ENCODE data around the gene YES1. TPM values are rescaled to one million over a fixed set of nuclear protein-coding genes. Genes with fewer than 3 reads are reported as not detected.
"Not testable (repeated sequence)": the region's sequence is repeated elsewhere in the genome, so short reads cannot be mapped to it uniquely, and the experiment has no call there.

YES1 gene
- polyA plus RNA-seq, 1 donor from 2014 or later = 0.18 TPM

DNA sequence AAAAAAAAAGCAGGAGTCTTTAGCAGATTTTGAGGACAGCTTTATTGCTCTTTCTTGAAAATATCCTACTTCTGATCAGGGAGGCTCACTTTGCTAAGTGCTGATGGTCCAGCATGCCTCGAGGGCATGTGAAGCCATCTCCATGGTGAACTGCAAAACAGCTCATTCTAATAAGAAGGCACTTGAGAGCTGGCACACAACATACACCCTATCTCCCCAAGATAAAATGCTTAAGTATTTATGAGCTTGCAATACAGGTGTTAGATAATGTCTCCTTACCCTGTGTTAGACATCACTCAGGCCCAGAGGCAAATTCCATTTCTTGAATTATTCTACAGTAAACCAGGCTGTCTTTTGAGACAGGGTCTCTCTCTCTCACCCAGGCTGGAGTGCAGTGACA lies 102.3 kb downstream of the YES1 start:
- Mint-ChIP-seq H3K36me3 (no peaks in the 10 kb centered on the region), H3K4me1 (peaks cover 14 to 17% (median 15%) of the 10 kb centered on the region in 3 donors), H3K27ac (no peak overlapping the region), H3K27me3 (peaks cover 2% of the 10 kb centered on the region), H3K9me3 (no peaks in the 10 kb centered on the region), H3K4me3 (peak overlapping the region in 3 of 4 donors; percentile 1 to 79 (median 28))

DNA sequence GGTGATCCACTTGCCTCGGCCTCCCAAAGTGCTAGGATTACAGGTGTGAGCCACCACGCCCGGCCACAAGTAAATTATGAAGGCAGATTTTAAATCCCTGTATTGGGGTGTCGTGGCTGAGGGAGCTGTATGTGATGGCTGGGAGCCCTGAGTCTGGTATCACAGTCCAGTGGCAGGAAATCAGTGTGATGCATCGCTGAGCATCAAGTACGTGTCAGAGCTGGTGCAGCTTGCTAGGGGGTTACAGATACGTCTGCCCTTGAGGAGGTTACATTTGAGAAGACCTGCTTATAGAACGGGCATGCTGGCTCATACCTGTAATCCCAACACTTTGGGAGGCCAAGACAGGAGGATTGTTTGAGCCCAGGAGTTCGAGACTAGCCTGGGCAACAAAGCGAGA lies 103.9 kb downstream of the YES1 start:
- H3K4me1 Mint-ChIP-seq = peaks cover 14 to 17% (median 15%) of the 10 kb centered on the region in 3 donors
- no peak overlapping the region for H3K27ac Mint-ChIP-seq

DNA sequence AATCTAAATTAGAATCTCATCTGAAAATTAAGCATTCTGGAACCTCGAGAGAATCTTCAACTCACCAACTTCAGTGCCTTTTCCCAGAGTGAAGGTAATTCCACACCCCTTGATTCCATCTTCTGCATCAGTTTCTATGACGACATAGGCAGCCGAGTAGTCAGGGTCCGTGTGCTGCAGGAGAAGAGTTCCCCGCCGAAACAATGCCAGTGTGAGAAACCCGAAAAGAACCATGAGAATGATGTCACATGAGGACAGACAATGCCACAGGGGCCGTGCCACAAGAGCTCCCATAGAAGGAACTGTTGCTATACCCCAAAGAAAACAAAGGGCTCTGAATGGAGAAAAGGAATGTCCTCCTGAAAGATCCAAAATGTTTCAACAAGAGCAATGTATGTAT lies 105.6 kb downstream of the YES1 start:
- Mint-ChIP-seq H3K4me1 (peaks cover 11 to 15% (median 12%) of the 10 kb centered on the region in 3 donors), H3K4me3 (peak overlapping the region in 1 of 4 donors; percentile 59), H3K36me3 (peaks cover 4% of the 10 kb centered on the region), H3K9me3 (no peaks in the 10 kb centered on the region), H3K27ac (peak overlapping the region in 1 of 3 donors; percentile 45), H3K27me3 (no peaks in the 10 kb centered on the region)

More for the DNA sequence above, 103.9 kb downstream of the YES1 start:
- Mint-ChIP-seq H3K4me3 (peak overlapping the region in 1 of 4 donors; percentile 39), H3K9me3 (no peaks in the 10 kb centered on the region), H3K36me3 (no peaks in the 10 kb centered on the region), H3K27me3 (peaks cover 2% of the 10 kb centered on the region)

DNA sequence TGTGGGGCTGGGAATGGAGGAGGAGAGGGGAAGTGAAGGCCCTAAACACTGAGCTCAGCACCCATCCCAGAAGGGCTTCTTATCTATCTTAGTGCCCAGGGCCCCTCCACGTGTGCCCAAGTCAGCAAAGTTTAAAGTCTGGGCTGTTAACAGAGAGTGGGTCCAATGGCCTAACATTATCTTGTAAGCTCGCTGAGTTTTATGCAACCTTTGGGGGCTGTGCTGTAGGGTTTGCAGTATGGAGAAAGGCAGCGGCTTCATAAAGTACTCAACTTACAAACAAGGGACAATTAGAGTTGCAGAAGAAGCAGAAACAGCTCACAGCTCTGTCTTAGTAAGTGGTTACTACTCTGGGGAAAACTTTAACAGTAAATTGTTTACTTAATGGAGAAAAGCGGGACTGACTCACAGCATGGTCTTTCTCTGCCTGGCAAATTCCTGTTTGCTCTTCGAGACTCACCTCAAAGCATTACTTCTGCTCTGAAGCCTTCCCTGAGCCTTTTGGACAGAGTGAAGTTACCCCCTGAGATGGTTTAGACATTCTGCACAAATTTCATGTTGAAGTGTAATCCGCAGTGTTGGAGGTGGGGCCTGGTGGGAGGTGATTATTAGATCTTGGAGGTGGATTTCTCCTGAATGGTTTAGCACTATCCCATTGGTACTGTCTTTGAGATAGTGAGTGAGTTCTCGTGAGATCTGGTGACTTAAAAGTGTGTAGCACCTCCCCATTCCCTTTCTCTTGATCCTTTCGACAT lies 108.7 kb downstream of the YES1 start:
- H3K27ac Mint-ChIP-seq = peak overlapping the region in 2 of 3 donors; percentile 23 to 35
- no peaks in the 10 kb centered on the region for H3K9me3 Mint-ChIP-seq
- H3K4me1 Mint-ChIP-seq = peaks cover 2 to 5% (median 4%) of the 10 kb centered on the region in 3 donors
- H3K36me3 Mint-ChIP-seq = peaks cover 5% of the 10 kb centered on the region
- no peak overlapping the region for H3K4me3 Mint-ChIP-seq
- no peaks in the 10 kb centered on the region for H3K27me3 Mint-ChIP-seq

DNA sequence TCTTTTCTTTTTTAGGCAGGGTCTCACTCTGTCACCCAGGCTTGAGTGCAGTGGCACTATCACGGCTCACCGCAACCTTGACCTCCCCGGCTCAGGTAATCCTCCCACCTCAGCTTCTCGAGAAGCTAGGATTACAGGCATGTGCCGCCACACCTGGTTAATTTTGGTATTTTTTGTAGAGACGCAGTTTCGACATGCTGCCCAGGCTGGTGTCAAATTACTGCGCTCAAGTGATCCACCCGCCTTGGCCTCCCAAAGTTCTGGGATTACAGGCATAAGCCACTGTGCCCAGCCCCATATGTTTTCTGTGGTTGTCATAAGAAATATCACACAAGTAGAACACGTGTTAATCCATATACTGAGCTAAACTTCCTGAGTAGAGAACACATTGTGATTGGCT lies 114.2 kb downstream of the YES1 start:
- H3K9me3 Mint-ChIP-seq = no peaks in the 10 kb centered on the region
- H3K36me3 Mint-ChIP-seq = peaks cover 3% of the 10 kb centered on the region
- H3K4me3 Mint-ChIP-seq = no peak overlapping the region
- no peaks in the 10 kb centered on the region for H3K27me3 Mint-ChIP-seq
- no peak overlapping the region for H3K27ac Mint-ChIP-seq
- H3K4me1 Mint-ChIP-seq = peaks cover 0 to 1% (median 0%) of the 10 kb centered on the region in 3 donors

DNA sequence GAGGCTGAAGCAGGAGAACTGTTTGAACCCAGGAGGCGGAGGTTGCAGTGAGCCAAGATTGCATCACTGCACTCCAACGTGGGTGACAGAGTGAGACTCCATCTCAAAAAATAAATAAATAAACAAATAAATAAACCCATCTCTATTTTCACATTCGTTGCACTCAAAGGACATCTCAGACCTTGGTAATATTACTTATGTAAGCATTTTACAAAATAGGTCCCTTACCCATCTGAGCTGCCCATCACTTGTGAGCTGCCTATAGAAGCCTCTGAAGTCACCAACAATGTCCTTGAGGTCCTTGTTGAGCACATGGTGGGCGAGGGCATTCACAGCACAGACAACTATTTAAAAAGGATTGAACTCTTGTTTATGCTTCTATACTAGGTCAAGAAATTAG lies 115.0 kb downstream of the YES1 start:
- Mint-ChIP-seq H3K36me3 (peaks cover 3% of the 10 kb centered on the region), H3K27ac (no peak overlapping the region), H3K27me3 (no peaks in the 10 kb centered on the region), H3K4me1 (no peaks in the 10 kb centered on the region), H3K9me3 (no peaks in the 10 kb centered on the region), H3K4me3 (no peak overlapping the region)

DNA sequence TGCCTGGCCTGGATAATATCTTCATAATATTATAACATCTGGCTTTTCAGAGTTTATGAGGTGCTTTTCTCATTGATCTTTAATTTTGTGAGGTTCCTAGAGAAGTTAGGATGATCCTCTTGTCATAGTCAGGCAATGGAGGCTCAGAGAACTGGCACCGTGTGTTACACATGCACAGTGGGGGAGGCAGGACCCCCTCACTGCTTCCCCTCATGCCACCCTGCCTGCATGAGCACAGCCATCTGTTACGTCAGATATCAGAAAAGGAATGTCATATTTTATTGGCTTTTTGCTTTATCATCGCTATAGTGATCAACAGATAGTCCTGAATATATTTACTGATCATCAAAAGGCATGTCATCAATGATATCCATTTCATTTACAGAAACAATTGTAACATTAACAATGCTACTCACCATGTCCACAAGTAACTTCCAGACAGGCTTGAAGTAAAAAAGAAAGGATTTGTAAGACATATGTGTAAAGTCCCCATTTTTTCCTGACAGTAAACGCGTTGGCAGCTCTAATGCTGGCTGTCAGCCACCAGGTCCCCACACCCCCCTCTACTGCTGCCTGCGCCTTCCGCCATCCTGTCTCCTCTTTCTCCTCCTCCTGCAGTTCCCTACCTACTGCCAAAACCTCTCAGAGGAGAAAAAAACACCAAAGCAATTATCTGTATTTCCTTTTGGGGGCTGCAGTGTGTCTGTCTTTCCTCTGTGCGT lies 118.4 kb downstream of the YES1 start:
- H3K4me3 Mint-ChIP-seq = no peak overlapping the region
- peaks cover 1% of the 10 kb centered on the region for H3K36me3 Mint-ChIP-seq
- H3K9me3 Mint-ChIP-seq = no peaks in the 10 kb centered on the region
- no peak overlapping the region for H3K27ac Mint-ChIP-seq
- no peaks in the 10 kb centered on the region for H3K27me3 Mint-ChIP-seq
- H3K4me1 Mint-ChIP-seq = no peaks in the 10 kb centered on the region

DNA sequence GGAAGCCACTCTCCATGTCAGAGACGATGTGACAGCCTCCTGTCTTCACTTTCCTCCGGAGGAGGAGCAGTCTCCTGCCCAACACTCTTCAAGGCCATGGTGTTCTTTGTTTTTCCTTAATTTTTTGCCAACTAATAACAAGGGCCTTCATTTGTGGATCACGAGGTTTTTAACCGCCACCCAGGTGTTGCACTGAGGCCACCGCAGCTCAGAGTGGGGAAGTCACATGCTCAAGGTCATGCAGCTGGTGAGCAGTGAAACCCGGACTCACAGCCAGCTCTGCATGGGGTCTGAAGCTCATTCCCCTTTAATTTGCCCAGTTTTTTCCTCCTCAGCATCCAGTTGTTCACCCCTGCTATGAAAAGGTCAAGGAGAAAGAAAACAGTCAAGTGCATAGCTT lies 119.2 kb downstream of the YES1 start:
- no peaks in the 10 kb centered on the region for H3K4me1 Mint-ChIP-seq
- H3K36me3 Mint-ChIP-seq = peaks cover 1% of the 10 kb centered on the region
- no peaks in the 10 kb centered on the region for H3K9me3 Mint-ChIP-seq
- peak overlapping the region in 1 of 3 donors; percentile 47 for H3K27ac Mint-ChIP-seq
- no peaks in the 10 kb centered on the region for H3K27me3 Mint-ChIP-seq
- H3K4me3 Mint-ChIP-seq = no peak overlapping the region

DNA sequence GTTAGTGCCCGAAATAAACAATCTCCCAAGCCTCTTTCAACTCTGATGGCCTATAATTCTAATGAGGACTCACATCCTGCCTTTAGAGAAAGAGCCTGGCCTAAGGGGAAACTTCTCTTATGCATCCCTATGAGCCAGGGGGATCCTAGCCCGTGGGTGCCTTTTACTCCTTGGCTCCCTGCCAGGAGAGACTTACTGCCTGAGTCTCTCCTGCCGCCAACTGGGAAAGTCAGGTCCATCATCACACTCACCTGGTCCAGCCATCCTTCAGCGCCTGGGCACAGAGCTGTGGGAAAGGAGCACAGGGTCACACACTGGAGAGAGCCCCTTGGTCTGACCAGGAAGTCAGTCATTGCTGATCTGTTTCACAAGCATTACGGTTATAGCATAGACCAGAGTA lies 123.7 kb downstream of the YES1 start:
- Mint-ChIP-seq H3K4me3 (no peak overlapping the region), H3K36me3 (peaks cover 4% of the 10 kb centered on the region), H3K27me3 (no peaks in the 10 kb centered on the region), H3K4me1 (no peaks in the 10 kb centered on the region), H3K27ac (no peak overlapping the region), H3K9me3 (no peaks in the 10 kb centered on the region)

DNA sequence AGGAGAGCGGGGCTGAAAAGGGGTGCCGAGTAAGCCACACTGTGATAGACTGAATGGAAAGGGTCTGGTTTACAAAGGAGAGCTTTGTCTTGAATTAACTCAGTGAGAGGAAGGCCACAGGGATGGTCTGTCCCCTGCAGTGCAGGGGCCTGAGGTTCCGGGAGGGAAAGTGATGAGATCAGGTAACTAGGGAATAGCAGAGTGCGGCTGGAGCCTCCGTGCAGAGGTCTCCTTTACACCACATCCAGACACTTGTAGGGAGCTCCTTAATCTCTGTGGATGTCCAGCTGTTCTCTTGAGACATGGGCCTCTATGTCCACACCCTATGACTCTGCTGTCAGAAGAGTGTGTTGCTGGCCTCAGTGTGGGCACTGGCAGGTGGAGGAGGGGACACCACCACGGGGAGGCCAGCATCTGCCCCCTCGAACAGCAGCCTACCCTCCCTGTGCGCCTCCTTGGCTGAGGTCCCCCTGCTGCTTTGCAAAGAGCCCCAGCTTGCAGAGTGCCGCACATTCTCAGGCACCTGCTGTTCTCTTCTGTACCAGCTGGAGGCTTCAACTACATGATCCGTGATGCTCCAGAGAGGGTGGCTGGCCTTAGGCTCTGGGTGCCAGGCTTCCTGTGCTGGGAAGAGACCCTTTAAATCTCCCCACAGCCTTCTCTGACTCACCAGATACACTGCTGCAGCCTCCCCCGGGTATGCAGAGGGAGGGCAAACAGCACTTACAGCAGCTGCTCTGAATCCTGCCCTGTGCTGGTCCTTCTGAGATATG lies 125.5 kb downstream of the YES1 start:
- H3K27ac Mint-ChIP-seq = peak overlapping the region in 1 of 3 donors; percentile 82
- no peaks in the 10 kb centered on the region for H3K9me3 Mint-ChIP-seq
- H3K27me3 Mint-ChIP-seq = no peaks in the 10 kb centered on the region
- no peaks in the 10 kb centered on the region for H3K4me1 Mint-ChIP-seq
- no peak overlapping the region for H3K4me3 Mint-ChIP-seq
- peaks cover 6% of the 10 kb centered on the region for H3K36me3 Mint-ChIP-seq

DNA sequence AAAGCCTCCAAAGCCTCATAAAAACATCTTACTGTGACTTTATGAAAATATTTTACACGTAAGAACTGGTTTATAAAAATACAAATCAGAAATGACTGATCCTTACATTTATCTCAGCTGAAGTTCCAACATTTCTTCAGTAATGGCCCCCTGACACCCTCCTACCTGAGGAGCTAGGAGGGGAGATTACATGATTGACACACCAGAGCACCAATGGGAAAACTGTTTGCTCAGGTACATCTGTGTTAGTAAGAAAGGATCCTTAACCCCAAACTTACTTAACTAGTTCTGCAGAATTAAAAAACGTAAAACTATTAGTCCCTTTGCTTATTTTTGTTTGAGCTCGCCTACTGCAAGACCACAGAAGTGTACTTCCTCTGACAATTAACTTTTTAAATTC lies 126.6 kb downstream of the YES1 start:
- H3K27ac Mint-ChIP-seq = peak overlapping the region in 1 of 3 donors; percentile 23
- no peaks in the 10 kb centered on the region for H3K9me3 Mint-ChIP-seq
- H3K36me3 Mint-ChIP-seq = peaks cover 6% of the 10 kb centered on the region
- H3K4me3 Mint-ChIP-seq = no peak overlapping the region
- H3K27me3 Mint-ChIP-seq = no peaks in the 10 kb centered on the region
- H3K4me1 Mint-ChIP-seq = no peaks in the 10 kb centered on the region

DNA sequence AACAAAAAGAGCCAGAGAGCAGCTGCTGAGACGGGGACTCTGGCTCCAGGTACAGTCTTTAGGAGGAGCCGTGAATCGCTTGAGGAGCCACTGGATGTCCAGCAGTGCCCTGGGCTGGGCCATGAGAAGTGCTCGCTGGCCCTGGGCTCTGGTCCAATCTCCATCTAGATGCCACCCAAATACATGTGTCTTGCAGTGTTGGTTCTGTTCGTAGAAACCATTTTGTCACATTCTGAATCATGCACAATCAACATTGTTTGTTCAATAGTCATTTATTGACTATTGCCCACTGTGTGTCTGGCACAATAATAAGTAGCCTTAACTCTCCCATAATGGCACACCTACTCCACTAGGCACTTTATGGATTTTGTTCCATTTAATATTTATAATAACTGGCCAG lies 128.5 kb downstream of the YES1 start:
- Mint-ChIP-seq H3K4me1 (no peaks in the 10 kb centered on the region), H3K27ac (no peak overlapping the region)

DNA sequence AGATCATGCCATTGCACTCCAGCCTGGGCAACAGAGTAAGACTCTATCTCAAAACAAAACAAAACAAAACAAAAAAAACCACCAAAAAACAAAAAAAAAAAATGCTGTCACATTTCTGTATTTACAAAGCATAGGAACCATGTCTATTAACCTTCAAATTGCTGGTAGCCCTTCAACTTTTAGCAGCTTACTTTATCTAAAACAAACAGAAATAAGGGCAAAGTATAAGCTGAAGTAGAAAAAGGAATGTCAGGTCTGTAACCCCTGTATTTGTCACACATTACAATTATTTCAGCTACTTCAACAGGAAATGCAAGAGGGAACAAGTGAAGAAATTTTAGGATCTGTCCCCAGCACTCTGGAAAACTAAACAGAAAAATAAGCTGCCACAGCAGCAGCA lies 129.2 kb downstream of the YES1 start:
- H3K27me3 Mint-ChIP-seq = no peaks in the 10 kb centered on the region
- H3K9me3 Mint-ChIP-seq = no peaks in the 10 kb centered on the region
- peak overlapping the region in 1 of 3 donors; percentile 31 for H3K27ac Mint-ChIP-seq
- H3K4me1 Mint-ChIP-seq = no peaks in the 10 kb centered on the region
- H3K4me3 Mint-ChIP-seq = no peak overlapping the region
- peaks cover 12% of the 10 kb centered on the region for H3K36me3 Mint-ChIP-seq

More for the DNA sequence above, 128.5 kb downstream of the YES1 start:
- Mint-ChIP-seq H3K36me3 (peaks cover 10% of the 10 kb centered on the region), H3K4me3 (no peak overlapping the region), H3K27me3 (no peaks in the 10 kb centered on the region), H3K9me3 (no peaks in the 10 kb centered on the region)

DNA sequence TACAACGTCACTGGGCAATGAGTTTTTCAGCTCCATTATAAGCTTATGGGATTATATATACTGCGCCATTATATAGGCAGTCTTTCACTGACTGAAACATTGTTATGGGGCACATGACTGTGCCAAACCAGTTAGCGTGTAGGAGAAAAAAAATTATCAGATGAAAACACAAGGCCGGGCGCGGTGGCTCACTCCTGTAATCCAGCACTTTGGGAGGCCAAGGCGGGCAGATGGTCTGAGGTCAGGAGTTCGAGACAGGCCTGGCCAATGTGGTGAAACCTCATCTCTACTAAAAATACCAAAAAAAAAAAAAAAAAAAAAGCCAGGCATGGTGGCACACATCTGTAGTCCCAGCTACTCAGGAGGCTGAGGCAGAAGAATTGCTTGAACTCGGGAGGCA lies 129.6 kb downstream of the YES1 start:
- H3K36me3 Mint-ChIP-seq = peaks cover 12% of the 10 kb centered on the region
- H3K27ac Mint-ChIP-seq, H3K4me1 Mint-ChIP-seq, H3K9me3 Mint-ChIP-seq, H3K27me3 Mint-ChIP-seq, H3K4me3 Mint-ChIP-seq: not testable (repeated sequence)

DNA sequence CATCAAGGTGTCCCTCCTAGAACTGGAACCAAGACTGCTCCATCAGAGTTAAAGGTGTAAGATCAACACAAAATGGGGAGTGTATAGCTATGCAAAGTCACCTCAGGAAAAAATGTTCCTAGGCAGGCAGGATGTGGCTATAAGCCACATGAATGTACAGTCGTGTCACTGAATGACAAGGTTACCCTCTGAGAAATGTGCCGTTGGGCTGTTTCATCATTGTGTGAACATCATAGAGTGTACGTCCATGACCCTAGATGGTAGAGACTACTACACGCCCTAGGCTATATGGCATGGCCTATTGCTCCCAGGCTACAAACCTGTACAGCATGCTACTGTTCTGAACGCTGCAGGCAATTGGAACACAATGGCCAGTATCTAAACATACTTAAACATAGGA lies 130.1 kb downstream of the YES1 start:
- Mint-ChIP-seq H3K4me3 (no peak overlapping the region), H3K27me3 (no peaks in the 10 kb centered on the region), H3K9me3 (no peaks in the 10 kb centered on the region), H3K27ac (no peak overlapping the region), H3K36me3 (peaks cover 12% of the 10 kb centered on the region), H3K4me1 (no peaks in the 10 kb centered on the region)
